Trophoblast cell (in vitro differentiated cells and primary cell): ENCODE data around the gene TMED5. TPM values are rescaled to one million over a fixed set of nuclear protein-coding genes. Genes with fewer than 3 reads are reported as not detected.
"Not testable (repeated sequence)": the region's sequence is repeated elsewhere in the genome, so short reads cannot be mapped to it uniquely, and the experiment has no call there.

Experiments
- DNase-seq, 2 donors: peaks; one replicate each; pipeline ENCODE4 v3.0.0-alpha.2; 2016
- H2AFZ ChIP-seq: 2 replicates; pipeline ENCODE4 v1.6.1; 2013; ENCODE audit warnings: low read length, moderate library complexity, mild to moderate bottlenecking; ENCODE audit not compliant: insufficient read depth, poor library complexity
- H2AK5ac ChIP-seq: 2 replicates; pipeline ENCODE4 v1.6.1; 2013; ENCODE audit warnings: mild to moderate bottlenecking, low read length
- H2BK120ac ChIP-seq: 2 replicates; pipeline ENCODE4 v1.6.1; 2013; ENCODE audit warnings: low read length, mild to moderate bottlenecking, moderate library complexity; ENCODE audit not compliant: insufficient read depth, poor library complexity
- H2BK12ac ChIP-seq: 2 replicates; pipeline ENCODE4 v1.6.1; 2013; ENCODE audit warnings: mild to moderate bottlenecking, low read length, moderate library complexity
- H2BK5ac ChIP-seq: 2 replicates; pipeline ENCODE4 v1.6.1; 2013; ENCODE audit warnings: low read length, low read depth, moderate library complexity, mild to moderate bottlenecking; ENCODE audit not compliant: poor library complexity
- H3K14ac ChIP-seq: 2 replicates; pipeline ENCODE4 v1.6.1; 2013; ENCODE audit warnings: mild to moderate bottlenecking, low read length
- H3K18ac ChIP-seq: 2 replicates; pipeline ENCODE4 v1.6.1; 2013; ENCODE audit warnings: mild to moderate bottlenecking, low read length
- H3K23ac ChIP-seq: 2 replicates; pipeline ENCODE4 v1.6.1; 2013; ENCODE audit warnings: low read length
- H3K27ac ChIP-seq: 2 replicates; pipeline ENCODE4 v1.5.1; 2013; ENCODE audit warnings: low read depth, mild to moderate bottlenecking, inconsistent platforms, low read length, moderate library complexity
- H3K27me3 ChIP-seq: 2 replicates; pipeline ENCODE4 v1.6.1; 2013; ENCODE audit warnings: inconsistent platforms, mild to moderate bottlenecking, low read length, moderate library complexity; ENCODE audit not compliant: insufficient read depth
- H3K36me3 ChIP-seq, 2 experiments: 1 replicate in 1 of 2; 2 replicates in 1 of 2; pipeline ENCODE4 v1.6.1; 2013; ENCODE audit warnings: low read length in 2 of 2, mild to moderate bottlenecking in 2 of 2, moderate library complexity in 1 of 2; ENCODE audit not compliant: insufficient read depth in 2 of 2, control insufficient read depth in 1 of 2
- H3K4ac ChIP-seq: 2 replicates; pipeline ENCODE4 v1.6.1; 2013; ENCODE audit warnings: low read depth, mild to moderate bottlenecking, low read length, moderate library complexity
- H3K4me1 ChIP-seq, 2 experiments: 1 replicate in 1 of 2; 2 replicates in 1 of 2; pipeline ENCODE4 v1.6.1; 2013; ENCODE audit warnings: low read length in 2 of 2, mild to moderate bottlenecking in 2 of 2, moderate library complexity in 1 of 2; ENCODE audit not compliant: insufficient read depth in 2 of 2, control insufficient read depth in 1 of 2
- H3K4me2 ChIP-seq: 2 replicates; pipeline ENCODE4 v1.6.1; 2013; ENCODE audit warnings: inconsistent platforms, mild to moderate bottlenecking, low read length, moderate library complexity
- H3K4me3 ChIP-seq: 2 replicates; pipeline ENCODE4 v1.5.1; 2013; ENCODE audit warnings: mild to moderate bottlenecking, low read depth, low read length, inconsistent platforms
- H3K79me1 ChIP-seq: one replicate; pipeline ENCODE4 v1.6.1; 2013; ENCODE audit warnings: low read length
- H3K79me2 ChIP-seq: 2 replicates; pipeline ENCODE4 v1.6.1; 2013; ENCODE audit warnings: low read length, mild to moderate bottlenecking; ENCODE audit not compliant: control insufficient read depth, insufficient read depth, poor library complexity
- H3K9ac ChIP-seq: 2 replicates; pipeline ENCODE4 v1.6.1; 2013; ENCODE audit warnings: mild to moderate bottlenecking, low read length
- H3K9me3 ChIP-seq: 2 replicates; pipeline ENCODE4 v1.6.1; 2013; ENCODE audit warnings: low read depth, mild to moderate bottlenecking, control low read depth, inconsistent platforms, low read length; ENCODE audit not compliant: insufficient read depth
- H4K12ac ChIP-seq: 2 replicates; pipeline ENCODE4 v1.6.1; 2013; ENCODE audit warnings: low read depth, mild to moderate bottlenecking, low read length, moderate library complexity
- H4K8ac ChIP-seq: 2 replicates; pipeline ENCODE4 v1.6.1; 2013; ENCODE audit warnings: low read depth, mild to moderate bottlenecking, low read length, moderate library complexity
- H4K91ac ChIP-seq: one replicate; pipeline ENCODE4 v1.6.1; 2013; ENCODE audit warnings: low read depth, mild to moderate bottlenecking, low read length, moderate library complexity
- WGBS: extraction: QIAGEN DNeasy Blood & Tissue Kit; methylation state at CpG from one replicate; pipeline ENCODE4 v1.1.7; 2013; ENCODE audit warnings: missing lambda C conversion rate; ENCODE audit not compliant: insufficient read length, insufficient coverage; ENCODE audit errors: extremely low coverage; 5-methylcytosine and 5-hydroxymethylcytosine counted together
- polyA plus RNA-seq: library from polyadenylated mRNA; stranded (reverse); fragments of 200-250 nt; gene quantifications from 2 replicates; pipeline ENCODE4 v1.2.3, GENCODE V29; 2013

The TMED5 gene
- polyA plus RNA-seq, result 107 and 109 TPM in 2 replicates

DNA sequence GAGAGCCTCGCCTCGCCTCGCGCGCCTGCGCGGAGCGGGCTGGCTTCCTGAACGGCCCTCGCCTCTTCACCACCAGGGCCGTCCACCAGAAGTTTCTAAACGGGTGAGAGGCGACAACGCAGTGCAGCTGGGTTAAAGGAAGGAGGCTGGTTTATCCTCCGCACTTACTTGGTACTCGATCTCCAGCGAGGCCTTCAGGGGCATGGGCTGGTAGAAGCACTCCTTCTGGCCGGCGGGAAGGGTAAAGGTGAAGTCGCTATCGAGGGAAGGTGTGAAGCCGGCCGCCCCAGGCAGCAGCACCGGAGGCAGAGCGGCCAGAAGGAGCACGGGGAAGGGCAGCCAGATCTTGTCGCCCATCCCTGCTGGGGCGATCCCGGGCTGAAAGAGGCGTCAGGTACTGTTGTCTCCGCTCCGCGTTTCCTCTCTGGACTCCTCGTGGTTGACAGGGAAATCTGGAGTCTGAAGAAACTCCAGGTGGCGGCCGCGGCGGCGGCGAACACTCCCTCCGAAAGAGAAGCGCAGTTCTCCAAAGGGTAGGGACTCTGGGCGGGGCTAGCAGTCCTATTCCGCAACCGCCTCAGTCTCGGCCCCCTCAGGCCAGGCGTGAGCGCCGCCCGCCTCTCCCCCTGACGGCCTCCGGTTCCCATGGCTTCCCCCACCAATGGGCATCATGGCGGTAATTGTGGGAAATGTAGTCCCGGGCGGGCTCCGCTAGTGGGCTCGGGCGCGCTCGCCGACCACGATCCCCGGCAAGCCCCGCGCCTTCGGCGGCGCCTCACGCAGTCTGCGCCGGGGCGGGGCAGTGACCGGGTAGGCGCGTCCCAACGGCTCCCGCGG lies at the start of gene TMED5:
Gene TMED5 (minus strand): TSS at position 528 of the 837 bp plus-strand sequence. CDS start 171 bp downstream, at position 357.
- Histone ChIP-seq H3K36me3 (peaks cover 0 to 2% of the 10 kb centered on the region in 2 experiments), H2BK120ac (peak within 1 kb of the TSS; percentile 79), H3K4me2 (peak within 1 kb of the TSS; percentile 84), H3K9ac (peak within 1 kb of the TSS; percentile 91), H4K91ac (peak within 1 kb of the TSS; percentile 86), H4K12ac (peak within 1 kb of the TSS; percentile 88), H3K27ac (peak within 1 kb of the TSS; percentile 92), H3K4ac (peak within 1 kb of the TSS; percentile 54), H4K8ac (peak within 1 kb of the TSS; percentile 92), H3K4me3 (peak within 1 kb of the TSS; percentile 96), H3K14ac (peak within 1 kb of the TSS; percentile 91), H2AFZ (peak within 1 kb of the TSS; percentile 90), H2AK5ac (peak within 1 kb of the TSS; percentile 40), H2BK5ac (peak within 1 kb of the TSS; percentile 81), H3K23ac (no peak within 1 kb of the TSS), H3K9me3 (no peaks in the 10 kb centered on the region), H2BK12ac (peak within 1 kb of the TSS; percentile 13), H3K27me3 (no peaks in the 10 kb centered on the region), H3K4me1 (peaks cover 0 to 1% of the 10 kb centered on the region in 2 experiments), H3K79me2 (peaks cover 5% of the 10 kb centered on the region), H3K18ac (peak within 1 kb of the TSS; percentile 72), H3K79me1 (peaks cover 10% of the 10 kb centered on the region)
- WGBS, result no CpG with 5 or more reads among the region's 78 CpGs
- DNase-seq, result peak; percentile 99

DNA sequence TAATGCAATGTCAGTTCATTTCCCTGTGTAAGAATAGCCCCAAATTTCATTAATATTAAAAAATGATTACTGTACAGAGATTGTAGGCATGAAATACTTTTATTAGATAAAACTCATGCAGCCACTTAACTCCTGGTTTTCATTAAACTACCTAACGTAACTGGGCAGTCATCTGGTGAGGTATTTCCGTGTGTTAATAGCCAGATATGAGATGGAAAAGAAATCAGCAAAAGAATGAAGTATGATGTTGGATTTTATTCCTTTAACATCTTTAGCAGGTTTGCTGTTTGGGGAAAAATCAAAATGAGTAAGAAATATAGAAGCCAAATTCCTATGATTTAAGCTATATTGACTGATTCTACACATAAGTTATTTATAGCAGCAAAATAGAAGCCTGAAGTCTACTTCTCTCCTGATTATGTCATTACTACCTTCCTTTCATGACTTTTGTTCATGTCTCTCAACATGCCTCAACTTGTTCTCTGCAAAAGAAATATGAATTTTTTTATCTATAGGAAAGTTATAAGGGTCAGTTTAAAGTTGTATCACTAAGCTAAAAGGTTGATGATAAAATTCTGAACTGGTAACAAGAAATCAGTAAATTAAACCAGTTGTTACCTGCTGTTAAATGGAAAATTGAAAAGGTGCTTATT lies 42.9 kb upstream of the TMED5 start:
- Histone ChIP-seq H3K4ac (no peak overlapping the region), H2BK5ac (no peak overlapping the region), H3K9ac (no peak overlapping the region), H2AK5ac (no peak overlapping the region), H3K27ac (no peak overlapping the region), H4K91ac (no peak overlapping the region), H3K14ac (no peak overlapping the region), H3K18ac (no peak overlapping the region), H3K4me1 (no peaks in the 10 kb centered on the region), H3K79me1 (no peaks in the 10 kb centered on the region), H3K36me3 (peaks cover 0 to 11% of the 10 kb centered on the region in 2 experiments), H2BK12ac (no peak overlapping the region), H3K27me3 (no peaks in the 10 kb centered on the region), H3K23ac (no peak overlapping the region), H3K9me3 (no peaks in the 10 kb centered on the region), H4K8ac (no peak overlapping the region), H2AFZ (no peak overlapping the region), H3K4me2 (no peak overlapping the region), H3K4me3 (no peak overlapping the region), H4K12ac (no peak overlapping the region), H3K79me2 (no peaks in the 10 kb centered on the region), H2BK120ac (no peak overlapping the region)
- no peak for DNase-seq
- WGBS, result no CpG with 5 or more reads among the region's 2 CpGs

DNA sequence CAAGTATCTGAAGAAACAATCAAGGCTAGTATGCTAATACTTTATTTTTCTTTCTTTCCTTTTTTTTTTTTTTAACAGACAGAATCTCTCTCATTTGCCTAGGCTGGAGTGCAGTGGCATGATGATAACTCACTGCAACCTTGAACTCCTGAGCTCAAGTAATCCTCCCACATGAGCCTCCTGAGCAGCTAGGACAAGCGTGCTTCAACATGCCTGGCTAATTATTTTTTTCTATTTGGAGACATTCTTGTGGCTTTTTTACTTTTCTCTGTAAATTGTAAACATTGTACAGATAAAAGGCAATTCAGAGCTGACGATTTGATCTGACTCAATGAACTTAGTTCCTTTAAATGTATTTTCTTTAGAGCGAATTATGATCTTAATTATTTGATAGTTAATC lies 41.7 kb upstream of the TMED5 start:
- no peak overlapping the region for H3K4me3 ChIP-seq
- H3K79me1 ChIP-seq, result no peaks in the 10 kb centered on the region
- peaks cover 3 to 9% of the 10 kb centered on the region in 2 experiments for H3K36me3 ChIP-seq
- no peak overlapping the region for H3K9ac ChIP-seq
- no peak overlapping the region for H3K23ac ChIP-seq
- no peak overlapping the region for H4K12ac ChIP-seq
- no peaks in the 10 kb centered on the region for H3K9me3 ChIP-seq
- no peak overlapping the region for H2AFZ ChIP-seq
- no peak overlapping the region for H3K18ac ChIP-seq
- H3K4me2 ChIP-seq, result no peak overlapping the region
- no peak overlapping the region for H2BK12ac ChIP-seq
- H4K8ac ChIP-seq, result no peak overlapping the region
- H4K91ac ChIP-seq, result no peak overlapping the region
- no peak overlapping the region for H3K14ac ChIP-seq
- no peak overlapping the region for H2AK5ac ChIP-seq
- H3K4me1 ChIP-seq, result no peaks in the 10 kb centered on the region
- H3K79me2 ChIP-seq, result no peaks in the 10 kb centered on the region
- H3K4ac ChIP-seq, result no peak overlapping the region
- H3K27me3 ChIP-seq, result no peaks in the 10 kb centered on the region
- H2BK5ac ChIP-seq, result no peak overlapping the region
- no peak overlapping the region for H2BK120ac ChIP-seq
- DNase-seq, result peak in 1 of 2 donors; percentile 21
- no CpG with 5 or more reads among the region's 3 CpGs for WGBS
- no peak overlapping the region for H3K27ac ChIP-seq

DNA sequence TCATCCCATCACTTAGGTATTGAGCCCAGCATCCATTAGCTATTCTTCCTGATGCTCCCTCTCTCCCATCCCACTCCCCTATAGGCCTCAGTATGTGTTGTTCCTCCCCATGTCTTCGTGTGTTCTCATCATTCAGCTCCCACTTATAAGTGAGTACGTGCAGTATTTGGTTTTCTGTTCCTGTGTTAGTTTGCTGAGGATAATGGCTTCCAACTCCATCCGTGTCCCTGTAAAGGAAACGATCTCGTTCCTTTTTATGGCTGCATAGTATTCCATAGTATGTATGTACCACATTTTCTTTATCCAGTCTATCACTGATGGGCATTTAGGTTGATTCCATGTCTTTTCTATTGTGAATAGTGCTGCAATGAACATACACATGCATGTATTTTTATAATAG lies 40.5 kb upstream of the TMED5 start:
- H2BK12ac ChIP-seq, result not testable (repeated sequence)

More for the DNA sequence above, 40.5 kb upstream of the TMED5 start:
- H3K18ac ChIP-seq, H2AK5ac ChIP-seq, H3K27me3 ChIP-seq, H2BK120ac ChIP-seq, H3K79me1 ChIP-seq, H3K4me2 ChIP-seq, H3K79me2 ChIP-seq, DNase-seq, H4K91ac ChIP-seq, H3K23ac ChIP-seq, H3K27ac ChIP-seq, H3K4ac ChIP-seq, H2BK5ac ChIP-seq, H2AFZ ChIP-seq, H3K14ac ChIP-seq, H3K9ac ChIP-seq, H3K4me3 ChIP-seq, H3K9me3 ChIP-seq, H4K8ac ChIP-seq, H4K12ac ChIP-seq, H3K36me3 ChIP-seq, H3K4me1 ChIP-seq: not testable (repeated sequence)
- no CpG with 5 or more reads among the region's 5 CpGs for WGBS
